ENCODE data around the gene VPS13A.

GRCh38 chr9:77460938-77461337 is 283.6 kb downstream of the VPS13A start:
- no peak for TF ChIP-seq CTCF (IDR thresholded peaks at IDR 0.05 in 2 of 3, conservative IDR thresholded peaks at IDR 0.05 in 1 of 3; ENCODE audit: borderline replicate concordance in 1 of 3, insufficient read depth in 1 of 3, low read depth in 2 of 3, low read length in 2 of 3)
- no peak for TF ChIP-seq EZH2 (IDR thresholded peaks at IDR 0.05)
- no peak for TF ChIP-seq EZH2phosphoT487 (IDR thresholded peaks at IDR 0.05; ENCODE audit: borderline replicate concordance)
- no peak for TF ChIP-seq YY1 (IDR thresholded peaks at IDR 0.05; ENCODE audit: extremely low read depth, insufficient replicate concordance, low read depth, low read length)
- TF ChIP-seq CBX3 (IDR thresholded peaks at IDR 0.05; ENCODE audit: low read depth) = no peak
- TF ChIP-seq POLR2AphosphoS5 (IDR thresholded peaks at IDR 0.05; ENCODE audit: low read depth, low read length) = no peak
- TF ChIP-seq ZBTB33 (IDR thresholded peaks at IDR 0.05; ENCODE audit: extremely low read depth, insufficient replicate concordance, low read length) = no peak
- no peak for TF ChIP-seq CEBPB (IDR thresholded peaks at IDR 0.05; ENCODE audit: low read depth)

Data from HCT116 (cell line).